B cell (primary cell): Measurements from ENCODE around the gene KICS2. TPM values are rescaled to one million over a fixed set of nuclear protein-coding genes. Genes with fewer than 3 reads are reported as not detected.

Experiments used
- ATAC-seq: fragments of 200-7000 bp; cut with Tn5 transposase; one replicate; pipeline ENCODE4 v1.10.0; 2021; ENCODE audit warnings: low read depth, mild to moderate bottlenecking, moderate number of reproducible peaks, moderate library complexity
- CTCF ChIA-PET: fragments of 350-600 bp; sonication (Branson Sonifier 250); formaldehyde crosslinking; loops from one replicate; lab custom pipeline; 2021; ENCODE audit warnings: antibody characterized with exemption, inconsistent platforms; lab: Charles Lee
- POLR2A ChIA-PET: fragments of 350-600 bp; sonication (Branson Sonifier 250); formaldehyde crosslinking; loops from one replicate; lab custom pipeline; 2021; ENCODE audit warnings: antibody characterized with exemption; lab: Charles Lee
- DNase-seq: peaks from one replicate; pipeline ENCODE4 v3.0.0; 2013
- H2AFZ ChIP-seq: 2 replicates; pipeline ENCODE4 v1.6.1; 2012; ENCODE audit warnings: mild to moderate bottlenecking, low read depth, low read length; ENCODE audit not compliant: insufficient read depth, poor library complexity, severe bottlenecking
- H3K27ac ChIP-seq, 2 donors: 1 replicate in 1 of 2; 2 replicates in 1 of 2; pipeline ENCODE4 v1.5.1; 2012 to 2013; ENCODE audit warnings: low read length in 2 of 2, mild to moderate bottlenecking in 2 of 2, moderate library complexity in 1 of 2
- H3K27me3 ChIP-seq, 4 experiments: fragments of 200-600 bp in 1 of 4; sonication (generic) in 1 of 4; replicated peaks in 1 of 4; 1 replicate in 2 of 4; 2 replicates in 2 of 4; pipeline versions ENCODE4 v1.6.1 to v1.7.0; 2013 to 2016; ENCODE audit warnings: low read length in 3 of 4, mild to moderate bottlenecking in 2 of 4, mixed read lengths in 1 of 4, moderate library complexity in 1 of 4; ENCODE audit not compliant: insufficient read depth in 4 of 4, control insufficient read depth in 3 of 4; ENCODE audit errors: control extremely low read depth in 1 of 4
- H3K36me3 ChIP-seq, 2 experiments: replicated peaks in 1 of 2; 1 replicate in 1 of 2; 2 replicates in 1 of 2; pipeline versions ENCODE4 v1.6.1 to v1.7.1; 2013; ENCODE audit warnings: low read length in 1 of 2; ENCODE audit not compliant: insufficient read depth in 2 of 2, control insufficient read depth in 1 of 2; ENCODE audit errors: control extremely low read depth in 1 of 2, extremely low read depth in 1 of 2
- H3K4me1 ChIP-seq, 2 donors: fragments of 200-600 bp in 1 of 2; sonication (generic) in 1 of 2; 1 replicate in 1 of 2; 2 replicates in 1 of 2; pipeline versions ENCODE4 v1.5.1 to v1.6.1; 2013 to 2017; ENCODE audit warnings: low read length in 2 of 2; ENCODE audit not compliant: control insufficient read depth in 2 of 2, insufficient read depth in 2 of 2
- H3K4me2 ChIP-seq: replicated peaks from 2 replicates; pipeline ENCODE3; 2012; ENCODE audit warnings: mild to moderate bottlenecking, low read depth, low read length; ENCODE audit not compliant: poor library complexity, severe bottlenecking
- H3K4me3 ChIP-seq, 5 experiments: fragments of 200-600 bp in 1 of 5; sonication (generic) in 1 of 5; 1 replicate in 3 of 5; 2 replicates in 2 of 5; pipeline versions ENCODE4 v1.5.1 to v1.7.0; 2011 to 2016; ENCODE audit warnings: low read length in 4 of 5, mild to moderate bottlenecking in 4 of 5, low read depth in 2 of 5, control low read depth in 1 of 5, moderate library complexity in 1 of 5; ENCODE audit not compliant: insufficient read depth in 1 of 5; ENCODE audit errors: control extremely low read depth in 1 of 5, extremely low read depth in 1 of 5
- H3K79me2 ChIP-seq: fragments of 200-600 bp; sonication (generic); one replicate; pipeline ENCODE4 v1.6.0; 2016; ENCODE audit warnings: low read length; ENCODE audit not compliant: control insufficient read depth, insufficient read depth
- H3K9ac ChIP-seq: fragments of 200-600 bp; sonication (generic); 2 replicates; pipeline ENCODE4 v1.6.1; 2017; ENCODE audit warnings: mild to moderate bottlenecking, low read length, moderate library complexity
- H3K9me3 ChIP-seq, 3 donors: one replicate each; pipeline versions ENCODE4 v1.6.1 to v1.7.1; 2013; ENCODE audit warnings: low read length in 2 of 3; ENCODE audit not compliant: control insufficient read depth in 2 of 3, insufficient read depth in 1 of 3; ENCODE audit errors: control extremely low read depth in 1 of 3
- H4K20me1 ChIP-seq: 2 replicates; pipeline ENCODE4 v1.6.0; 2012; ENCODE audit warnings: mild to moderate bottlenecking, low read length; ENCODE audit not compliant: insufficient read depth, control insufficient read depth, poor library complexity, severe bottlenecking
- H3K27ac Mint-ChIP-seq: one replicate; pipeline ENCODE4 v1.8.0; 2021; ENCODE audit warnings: mixed read lengths
- H3K27me3 Mint-ChIP-seq: one replicate; pipeline ENCODE4 v1.8.0; 2021; ENCODE audit warnings: mixed read lengths
- H3K4me1 Mint-ChIP-seq: one replicate; pipeline ENCODE4 v1.8.0; 2021; ENCODE audit warnings: mixed read lengths
- H3K4me3 Mint-ChIP-seq: one replicate; pipeline ENCODE4 v1.8.0; 2021; ENCODE audit warnings: mixed read lengths
- H3K9me3 Mint-ChIP-seq: one replicate; pipeline ENCODE4 v1.8.0; 2022; ENCODE audit warnings: mixed read lengths; ENCODE audit not compliant: insufficient read depth
- EZH2 ChIP-seq: IDR thresholded peaks from 2 replicates; pipeline ENCODE4 v1.6.1; 2012; ENCODE audit warnings: borderline replicate concordance, low read depth, mild to moderate bottlenecking, moderate library complexity, low read length; ENCODE audit not compliant: insufficient read depth, poor library complexity, severe bottlenecking
- WGBS: methylation state at CpG from one replicate; pipeline ENCODE4 v1.1.5; 2013; ENCODE audit warnings: missing lambda C conversion rate; ENCODE audit not compliant: insufficient coverage; 5-methylcytosine and 5-hydroxymethylcytosine counted together
- intact Hi-C: fragments of 100-400 bp; cut with micrococcal nuclease; formaldehyde crosslinking; loops from one replicate; pipeline ENCODE4 v1.10.0; 2022
- polyA plus RNA-seq: library from polyadenylated mRNA; depleted of rRNA; stranded (reverse); fragments of >200 nt; gene quantifications from 2 replicates; pipeline ENCODE4 v1.2.3, GENCODE V29; 2012
- total RNA-seq, 2 donors: library from RNA; stranded (reverse); fragments of 120-200 nt in 1 of 2; gene quantifications; 1 replicate in 1 of 2; 2 replicates in 1 of 2; pipeline versions ENCODE4 v1.2.3 to v1.2.4, GENCODE V29; 2013 to 2022
- TF ChIP-seq, protein P1 (sequence below): fragments of 200-600 bp; IDR thresholded peaks from one replicate; pipeline ENCODE4 v1.8.0; 2022; ENCODE audit warnings: antibody characterized with exemption, mild to moderate bottlenecking

The KICS2 gene
- total and polyA plus RNA-seq, 2 donors (not counting 1 experiment from before 2014, with no cell fraction given), result 16.6 to 21.2 TPM

- Histone ChIP-seq H3K9me3 (no peaks in the 10 kb centered on the region), H3K4me2 (no peak overlapping the region), H3K4me3 (no peak overlapping the region), H3K4me1 (no peaks in the 10 kb centered on the region), H2AFZ (no peak overlapping the region), H3K36me3 (peaks cover 10 to 19% of the 10 kb centered on the region in 2 experiments), H4K20me1 (no peaks in the 10 kb centered on the region), H3K27ac (no peak overlapping the region), H3K9ac (no peak overlapping the region), H3K27me3 (no peaks in the 10 kb centered on the region), H3K79me2 (no peaks in the 10 kb centered on the region)
- intact Hi-C loops, result no loop called here
- ChIA-PET CTCF (no interaction called here), POLR2A (no interaction called here)
- WGBS, result no CpG with 5 or more reads among the region's 1 CpG
- H3K27me3 Mint-ChIP-seq, result no peaks in the 10 kb centered on the region
- TF ChIP-seq, protein P1, sequence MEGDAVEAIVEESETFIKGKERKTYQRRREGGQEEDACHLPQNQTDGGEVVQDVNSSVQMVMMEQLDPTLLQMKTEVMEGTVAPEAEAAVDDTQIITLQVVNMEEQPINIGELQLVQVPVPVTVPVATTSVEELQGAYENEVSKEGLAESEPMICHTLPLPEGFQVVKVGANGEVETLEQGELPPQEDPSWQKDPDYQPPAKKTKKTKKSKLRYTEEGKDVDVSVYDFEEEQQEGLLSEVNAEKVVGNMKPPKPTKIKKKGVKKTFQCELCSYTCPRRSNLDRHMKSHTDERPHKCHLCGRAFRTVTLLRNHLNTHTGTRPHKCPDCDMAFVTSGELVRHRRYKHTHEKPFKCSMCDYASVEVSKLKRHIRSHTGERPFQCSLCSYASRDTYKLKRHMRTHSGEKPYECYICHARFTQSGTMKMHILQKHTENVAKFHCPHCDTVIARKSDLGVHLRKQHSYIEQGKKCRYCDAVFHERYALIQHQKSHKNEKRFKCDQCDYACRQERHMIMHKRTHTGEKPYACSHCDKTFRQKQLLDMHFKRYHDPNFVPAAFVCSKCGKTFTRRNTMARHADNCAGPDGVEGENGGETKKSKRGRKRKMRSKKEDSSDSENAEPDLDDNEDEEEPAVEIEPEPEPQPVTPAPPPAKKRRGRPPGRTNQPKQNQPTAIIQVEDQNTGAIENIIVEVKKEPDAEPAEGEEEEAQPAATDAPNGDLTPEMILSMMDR, result no peak
- TF ChIP-seq EZH2, result no peak
- H3K27ac Mint-ChIP-seq, result no peak overlapping the region
- H3K4me3 Mint-ChIP-seq, result no peak overlapping the region
- H3K4me1 Mint-ChIP-seq, result no peaks in the 10 kb centered on the region
- DNase-seq, result no peak
- ATAC-seq, result no peak
- H3K9me3 Mint-ChIP-seq, result no peaks in the 10 kb centered on the region
Observed at GRCh38 chr12:64189530-64189929, 32.6 kb downstream of the KICS2 start.

DNA sequence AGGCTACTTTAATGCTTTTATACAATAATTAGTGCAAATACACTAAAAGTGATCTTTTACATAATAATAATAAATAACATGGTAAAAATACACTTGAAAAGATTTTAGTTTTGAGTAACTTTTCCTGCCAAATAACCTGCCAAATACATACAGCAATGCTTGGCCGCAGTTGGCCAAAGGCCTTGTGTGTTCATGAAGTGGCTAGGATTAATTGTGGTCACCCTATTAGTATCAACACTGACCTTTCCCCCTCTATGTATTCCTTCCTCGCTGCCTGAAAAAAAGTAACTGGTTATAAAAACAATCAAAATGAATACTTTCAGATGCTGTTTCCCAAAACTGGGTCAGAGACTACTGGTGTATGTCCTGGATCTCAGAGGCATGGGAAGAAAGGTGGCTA, 34.3 kb downstream of the KICS2 start:
- Histone ChIP-seq H3K79me2 (no peaks in the 10 kb centered on the region), H3K4me1 (no peaks in the 10 kb centered on the region), H2AFZ (no peak overlapping the region), H3K27ac (no peak overlapping the region), H3K27me3 (no peaks in the 10 kb centered on the region), H3K9me3 (no peaks in the 10 kb centered on the region), H3K4me3 (no peak overlapping the region), H3K4me2 (no peak overlapping the region), H4K20me1 (no peaks in the 10 kb centered on the region), H3K36me3 (peaks cover 0 to 4% of the 10 kb centered on the region in 2 experiments), H3K9ac (no peak overlapping the region)
- H3K4me1 Mint-ChIP-seq, result no peaks in the 10 kb centered on the region
- H3K9me3 Mint-ChIP-seq, result peaks cover 2% of the 10 kb centered on the region
- CTCF ChIA-PET, result no interaction called here
- H3K27me3 Mint-ChIP-seq, result no peaks in the 10 kb centered on the region
- TF ChIP-seq EZH2, result no peak
- TF ChIP-seq, protein P1, result no peak
- ATAC-seq, result no peak
- no peak overlapping the region for H3K4me3 Mint-ChIP-seq
- DNase-seq, result no peak
- no peak overlapping the region for H3K27ac Mint-ChIP-seq
- intact Hi-C loops, result no loop called here
- no CpG with 5 or more reads among the region's 2 CpGs for WGBS
- POLR2A ChIA-PET, result no interaction called here
